NCI-H82 treated with DMSO at 0.1 percent for 48 hours (cell line): ENCODE data around the gene NUMB.
"Not testable (repeated sequence)": the region's sequence is repeated elsewhere in the genome, so short reads cannot be mapped to it uniquely, and the experiment has no call there.

Experiments used
- DNase-seq: peaks from one replicate; lab custom pipeline; 2025; ENCODE audit not compliant: unreplicated experiment; lab: John Stamatoyannopoulos, UW

NUMB gene

DNA sequence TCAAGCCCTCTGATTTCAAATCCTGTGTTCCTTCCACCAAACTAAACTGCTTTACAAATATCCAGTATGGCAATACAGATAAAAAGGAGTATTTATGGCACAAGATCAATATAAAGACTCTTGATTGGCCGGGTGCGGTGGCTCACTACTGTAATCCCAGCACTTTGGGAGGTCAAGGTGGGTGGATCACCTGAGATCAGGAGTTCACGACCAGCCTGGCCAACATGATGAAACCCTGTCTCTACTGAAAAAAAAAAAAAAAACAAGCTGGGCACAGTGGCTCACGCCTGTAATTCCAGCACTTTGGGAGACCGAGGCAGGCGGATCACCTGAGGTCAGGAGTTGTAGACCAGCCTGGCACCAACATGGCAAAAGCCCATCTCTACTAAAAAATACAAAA is 35.3 kb downstream of the NUMB start:
- DNase-seq = not testable (repeated sequence)

DNA sequence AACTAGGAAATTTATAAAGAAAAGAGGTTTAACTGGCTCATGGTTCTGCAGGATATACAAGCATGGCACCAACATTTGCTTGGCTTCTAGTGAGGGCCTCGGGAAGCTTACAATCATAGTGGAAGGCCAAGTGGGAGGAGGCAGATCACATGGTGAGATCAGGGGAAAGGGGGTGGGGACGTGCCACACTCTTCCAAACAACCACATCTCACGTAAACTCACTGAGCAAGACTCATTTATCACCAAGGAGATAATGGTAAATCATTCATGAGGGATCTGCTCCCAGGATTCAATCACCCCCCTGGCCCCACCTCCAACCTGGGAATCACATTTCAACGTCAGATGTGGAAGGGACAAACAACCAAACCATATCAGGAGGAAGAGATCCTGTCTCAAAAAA is 35.8 kb downstream of the NUMB start:
- no peak for DNase-seq

DNA sequence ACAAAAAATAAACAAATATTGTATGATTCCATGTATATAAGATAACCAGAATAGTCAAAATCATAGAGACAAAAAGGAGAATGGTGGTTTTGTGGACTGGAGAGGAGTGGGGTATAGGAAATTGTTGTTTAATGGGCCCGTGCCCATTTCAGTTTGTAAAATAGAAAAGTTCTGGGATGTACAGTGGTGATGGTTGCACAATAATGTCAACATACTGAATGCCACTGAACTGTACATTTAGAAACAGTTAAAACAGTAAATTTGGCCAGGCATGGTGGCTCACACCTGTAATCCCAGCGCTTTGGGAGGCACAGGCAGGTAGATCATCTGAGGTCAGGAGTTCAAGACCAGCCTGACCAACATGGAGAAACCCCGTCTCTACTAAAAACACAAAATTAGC is 40.1 kb downstream of the NUMB start:
- DNase-seq = no peak

DNA sequence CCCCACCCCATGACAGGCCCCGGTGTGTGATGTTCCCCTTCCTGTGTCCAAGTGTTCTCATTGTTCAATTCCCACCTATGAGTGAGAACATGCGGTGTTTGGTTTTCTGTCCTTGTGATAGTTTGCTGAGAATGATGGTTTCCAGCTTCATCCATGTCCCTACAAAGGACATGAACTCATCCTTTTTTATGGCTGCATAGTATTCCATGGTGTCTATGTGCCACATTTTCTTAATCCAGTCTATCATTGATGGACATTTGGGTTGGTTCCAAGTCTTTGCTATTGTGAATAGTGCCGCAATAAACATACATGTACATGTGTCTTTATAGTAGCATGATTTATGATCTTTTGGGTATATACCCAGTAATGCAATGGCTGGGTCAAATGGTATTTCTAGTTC is 52.1 kb downstream of the NUMB start:
- DNase-seq = not testable (repeated sequence)

DNA sequence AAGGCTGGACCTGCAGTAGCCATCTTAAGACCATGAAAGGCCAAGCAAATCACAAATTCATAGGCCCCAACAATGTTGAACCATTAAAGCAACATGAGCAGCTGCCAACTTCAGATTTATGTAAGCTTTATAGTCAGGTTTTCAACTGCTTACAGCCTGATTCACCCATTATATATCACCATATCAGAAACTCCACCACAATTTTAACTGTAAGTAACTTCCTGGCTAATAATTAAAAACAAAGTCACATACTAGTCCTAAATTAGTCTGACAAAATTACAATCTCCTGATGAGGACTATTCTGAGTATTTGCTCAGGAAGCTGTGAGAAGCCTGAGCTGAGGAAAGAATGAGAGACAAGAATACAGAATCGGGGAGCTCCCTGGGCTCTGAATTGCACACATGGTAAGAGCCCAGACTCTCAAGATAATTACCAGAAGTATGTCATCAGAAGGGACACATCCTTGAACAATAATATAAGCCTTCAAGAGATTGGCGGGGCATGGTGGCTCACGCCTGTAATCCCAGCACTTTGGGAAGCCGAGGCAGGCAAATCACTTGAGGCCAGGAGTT is 55.1 kb downstream of the NUMB start:
- no peak for DNase-seq

DNA sequence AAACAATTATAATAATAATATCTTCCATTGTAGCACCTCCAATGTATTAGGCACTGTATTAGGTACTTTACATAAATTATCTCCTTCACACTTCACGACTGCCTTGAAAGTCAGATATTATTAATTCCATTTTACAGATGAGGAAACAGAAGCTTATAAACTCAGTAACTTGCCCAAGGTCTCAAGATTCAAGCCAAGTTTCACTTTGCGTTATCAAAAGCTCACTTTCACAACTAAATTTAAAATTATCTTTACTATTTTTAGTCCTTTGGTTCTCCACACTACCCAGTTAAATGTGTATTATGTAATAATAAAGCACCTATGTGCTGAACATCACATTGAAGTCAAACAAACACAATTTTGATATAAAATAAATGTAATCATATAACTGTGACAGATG is 55.8 kb downstream of the NUMB start:
- DNase-seq = no peak

DNA sequence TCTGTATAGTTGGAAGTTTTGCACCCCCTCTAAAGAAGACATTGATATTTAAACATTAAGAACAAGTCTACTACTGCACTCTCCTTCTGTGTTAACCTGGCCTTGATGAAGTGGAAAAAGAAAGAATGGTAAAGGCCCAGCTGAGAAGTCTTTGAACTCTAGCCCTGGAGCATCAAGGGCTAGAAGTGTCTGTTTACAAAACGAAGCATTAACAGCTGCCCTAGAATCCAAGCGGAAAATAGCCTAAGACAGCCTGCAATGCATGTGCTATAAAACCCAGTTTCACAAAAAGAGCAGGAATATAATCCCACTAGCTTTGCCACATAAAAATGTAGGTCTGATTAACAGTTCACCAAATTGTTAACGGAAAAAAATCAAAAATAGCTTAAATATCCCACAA is 60.5 kb downstream of the NUMB start:
- DNase-seq = no peak

DNA sequence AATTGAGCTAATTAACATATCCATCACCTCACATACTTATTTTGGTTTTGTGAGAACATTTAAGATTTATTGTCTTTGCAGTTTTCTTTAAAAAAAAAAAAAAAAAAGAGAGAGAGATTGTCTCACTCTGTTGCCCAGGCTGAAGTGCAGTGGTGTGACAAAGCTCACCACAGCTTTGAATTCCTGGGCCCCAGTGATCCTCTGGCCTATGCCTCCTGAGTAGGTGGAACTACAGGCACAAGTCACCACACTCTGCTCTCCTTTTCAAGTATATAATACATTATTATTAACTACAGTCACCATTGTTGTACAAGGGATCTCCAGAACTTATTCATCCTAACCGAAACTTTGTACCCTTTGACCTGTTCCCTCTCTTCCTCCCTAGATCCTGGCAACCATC is 64.0 kb downstream of the NUMB start:
- no peak for DNase-seq

DNA sequence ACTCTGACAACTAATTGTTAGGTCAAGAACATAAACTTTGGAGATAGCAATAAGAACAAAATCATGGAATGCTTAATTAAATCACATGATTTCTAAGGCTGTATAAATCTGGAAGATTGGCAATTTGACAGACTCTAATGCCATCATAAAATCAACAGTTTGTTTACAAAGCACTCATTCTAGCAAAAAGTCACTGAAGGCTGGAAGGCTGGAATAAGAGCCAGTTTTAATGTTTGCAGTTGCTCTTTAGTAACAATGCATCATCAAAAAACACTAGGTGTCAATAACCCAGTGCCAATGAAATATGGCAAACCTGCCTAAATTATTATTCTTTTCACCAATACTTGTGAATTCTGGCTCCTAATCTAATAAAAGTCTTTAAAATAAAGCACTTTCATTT is 65.0 kb downstream of the NUMB start:
- no peak for DNase-seq

DNA sequence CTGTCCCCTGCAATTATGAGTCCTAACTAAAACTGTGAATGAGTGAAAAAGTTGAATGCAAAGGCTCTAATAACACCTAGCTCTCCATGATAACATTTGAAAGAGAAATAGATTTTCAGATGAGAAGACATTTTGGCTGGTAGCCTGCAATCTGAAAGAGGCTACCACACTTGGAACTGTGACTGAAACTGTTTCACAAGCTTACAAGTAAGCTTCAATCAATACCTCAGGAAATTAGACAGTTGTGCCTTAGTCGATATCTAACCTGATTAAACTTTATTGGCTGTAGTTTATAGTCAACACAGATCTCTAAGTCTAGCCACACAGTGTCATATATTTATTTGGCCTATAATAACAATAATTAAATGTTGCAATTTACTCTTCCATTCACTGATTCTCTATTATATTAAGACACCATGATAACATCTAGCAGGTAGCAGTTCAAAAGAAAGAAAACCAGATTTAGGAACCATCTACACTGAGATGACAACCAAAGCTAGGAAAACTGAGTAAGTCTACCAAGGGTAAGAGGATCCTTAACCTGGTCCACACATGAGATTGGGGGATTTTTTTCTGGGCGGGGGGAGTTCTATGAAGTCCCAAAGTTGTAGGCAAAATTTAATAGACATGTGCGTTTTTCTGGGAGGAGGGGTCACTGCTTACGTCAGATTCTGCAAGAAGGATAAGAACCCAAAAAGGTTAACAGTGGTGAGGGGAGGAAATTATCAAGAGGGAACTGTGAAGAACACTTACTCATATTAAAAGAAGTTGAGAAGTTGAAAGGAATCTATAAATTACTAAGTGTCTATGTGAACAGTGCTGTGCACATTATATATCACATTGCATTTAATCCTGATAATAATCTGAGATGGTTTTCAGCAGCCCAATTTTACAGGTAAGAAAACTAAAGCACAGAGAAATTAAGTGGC is 65.8 kb downstream of the NUMB start:
- no peak for DNase-seq

DNA sequence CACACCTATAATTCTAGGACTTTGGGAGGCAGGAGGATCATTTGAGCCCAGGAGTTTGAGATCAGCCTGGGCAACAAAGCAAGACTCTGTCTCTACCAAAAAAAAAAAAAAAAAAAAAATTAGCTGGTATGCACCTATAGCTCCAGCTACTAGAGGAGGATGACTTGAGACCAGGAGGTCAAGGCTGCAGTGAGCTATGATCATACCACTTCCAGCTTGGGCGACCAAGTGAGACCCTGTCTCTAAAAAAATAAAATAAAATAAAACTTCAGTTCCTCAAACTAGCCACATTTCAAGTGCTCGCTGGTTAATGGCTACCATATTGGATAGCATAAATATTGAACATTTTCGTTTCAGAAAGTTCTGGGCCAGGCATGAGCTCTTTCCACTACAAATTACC is 70.5 kb downstream of the NUMB start:
- DNase-seq = not testable (repeated sequence)

DNA sequence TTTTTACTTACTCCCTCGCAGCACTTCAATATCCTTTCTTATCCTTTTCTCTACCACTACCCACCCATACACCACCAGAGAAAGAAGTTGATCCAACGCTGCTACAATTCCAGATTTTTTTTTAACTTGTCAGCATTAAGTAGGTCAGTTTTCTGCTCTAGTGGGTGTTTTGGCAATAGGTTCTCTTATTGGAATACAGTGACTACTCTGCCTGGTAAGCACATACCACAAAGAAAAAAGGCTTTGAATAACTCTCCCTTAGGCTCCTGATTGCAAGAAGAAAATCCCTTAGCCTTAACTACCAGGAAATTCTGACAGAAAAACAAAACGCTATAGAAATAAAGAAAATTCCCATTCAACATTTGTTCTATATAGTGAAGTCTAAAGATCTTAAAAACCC is 72.0 kb downstream of the NUMB start:
- no peak for DNase-seq

DNA sequence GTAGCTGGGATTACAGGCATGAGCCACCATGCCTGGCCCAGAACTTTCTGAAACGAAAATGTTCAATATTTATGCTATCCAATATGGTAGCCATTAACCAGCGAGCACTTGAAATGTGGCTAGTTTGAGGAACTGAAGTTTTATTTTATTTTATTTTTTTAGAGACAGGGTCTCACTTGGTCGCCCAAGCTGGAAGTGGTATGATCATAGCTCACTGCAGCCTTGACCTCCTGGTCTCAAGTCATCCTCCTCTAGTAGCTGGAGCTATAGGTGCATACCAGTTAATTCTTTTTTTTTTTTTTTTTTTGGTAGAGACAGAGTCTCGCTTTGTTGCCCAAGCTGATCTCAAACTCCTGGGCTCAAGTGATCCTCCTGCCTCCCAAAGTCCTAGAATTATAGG is 73.3 kb downstream of the NUMB start:
- DNase-seq = not testable (repeated sequence)

DNA sequence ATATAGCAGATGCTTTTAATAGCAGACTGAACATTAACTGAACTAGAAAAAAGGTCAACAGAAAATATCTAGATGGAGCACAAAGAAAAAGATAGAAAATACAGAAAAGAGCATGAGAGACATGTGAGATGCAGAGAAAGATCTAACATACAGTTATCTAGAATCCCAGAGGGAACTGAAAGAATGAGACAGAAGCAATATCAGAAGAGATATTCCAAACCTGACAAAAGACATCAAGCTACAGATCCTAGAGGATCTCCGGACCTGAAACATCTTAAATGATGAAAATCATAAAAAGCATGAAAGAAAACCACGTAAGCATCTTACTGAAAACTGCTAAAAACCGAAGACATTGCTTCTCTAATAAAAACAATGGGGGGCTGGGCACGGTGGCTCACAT is 75.0 kb downstream of the NUMB start:
- DNase-seq = no peak

DNA sequence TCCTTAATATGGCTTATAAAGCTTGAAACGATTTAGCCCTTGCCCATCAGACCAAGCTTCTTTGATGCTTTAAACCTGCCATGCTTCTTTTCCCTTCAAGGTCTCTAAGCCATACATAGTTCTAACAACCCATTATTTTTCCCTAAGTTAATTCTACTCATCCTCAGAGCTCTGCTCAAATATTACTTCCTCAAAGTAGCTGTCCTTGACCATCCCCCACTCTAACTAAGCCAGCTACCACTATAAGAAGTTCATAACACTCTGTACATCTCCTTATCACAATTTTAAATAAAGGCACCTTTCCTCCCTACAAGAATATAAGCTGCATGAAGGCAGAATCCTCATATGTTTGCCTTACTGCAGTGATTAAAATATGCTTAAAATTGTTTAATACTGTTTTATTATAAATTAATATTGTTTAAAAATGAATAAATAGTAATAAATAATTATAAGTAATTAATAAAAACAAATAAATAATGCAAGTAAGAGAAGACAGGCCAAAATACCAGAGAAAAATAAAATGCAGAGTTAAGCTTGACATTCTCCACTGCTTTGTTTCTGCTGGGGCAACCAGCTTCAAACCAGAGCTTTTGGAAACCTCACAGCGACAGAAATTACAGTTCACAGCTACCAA is 76.8 kb downstream of the NUMB start:
- DNase-seq = no peak

DNA sequence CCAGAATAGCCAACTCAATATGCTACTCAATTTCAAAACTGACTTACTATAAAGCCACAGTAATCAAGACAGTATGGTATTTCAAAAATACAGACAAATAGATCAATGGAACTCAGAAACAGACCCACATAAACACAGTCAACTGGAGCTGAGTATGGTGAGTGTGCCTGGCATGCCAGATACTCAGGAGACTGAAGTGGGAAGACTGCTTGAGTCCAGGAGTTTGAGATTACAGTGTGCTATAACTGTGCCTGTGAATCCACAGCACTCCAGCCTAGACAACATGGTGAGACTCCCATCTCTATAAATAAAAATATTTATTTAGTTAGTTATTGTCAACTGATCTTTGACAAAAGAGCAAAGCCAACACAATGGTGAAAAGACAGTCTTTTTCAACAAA is 81.8 kb downstream of the NUMB start:
- DNase-seq = no peak

DNA sequence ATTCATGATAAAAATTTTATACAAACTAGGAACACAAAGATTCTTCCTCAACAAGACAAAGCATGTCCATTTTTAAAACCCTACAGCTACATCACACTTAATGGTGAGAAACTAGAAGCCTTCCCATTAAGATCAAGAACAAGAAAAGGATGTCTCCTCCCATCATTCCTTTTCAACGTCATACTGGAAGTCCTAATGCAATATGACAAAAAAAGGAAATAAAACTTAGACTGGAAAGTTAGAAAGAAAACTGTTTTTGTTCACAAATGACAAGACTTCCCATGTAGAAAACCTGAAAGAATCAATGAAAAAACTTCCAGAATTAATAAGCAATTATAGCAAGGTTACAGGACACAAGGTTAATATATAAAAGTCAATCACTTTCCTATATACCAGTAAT is 82.5 kb downstream of the NUMB start:
- DNase-seq = no peak

DNA sequence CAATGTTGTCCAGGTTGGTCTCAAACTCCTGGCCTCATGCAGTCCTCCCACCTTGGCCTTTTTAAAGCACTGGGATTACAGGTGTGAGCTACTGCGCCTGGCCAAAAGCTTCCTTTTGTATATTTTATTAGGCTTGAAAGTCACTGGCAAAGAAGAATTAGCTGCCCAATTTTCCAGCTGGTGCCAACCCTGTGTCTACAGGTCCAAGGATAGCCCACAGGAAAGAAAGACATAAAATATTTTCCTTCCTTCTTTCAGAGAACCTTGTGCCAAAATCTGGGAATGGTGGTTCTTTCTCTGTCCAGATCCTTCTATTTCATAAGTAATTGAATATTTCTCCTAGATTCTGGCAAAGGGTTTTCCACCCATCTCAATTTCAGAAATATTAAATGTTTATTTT is 84.1 kb downstream of the NUMB start:
- no peak for DNase-seq

DNA sequence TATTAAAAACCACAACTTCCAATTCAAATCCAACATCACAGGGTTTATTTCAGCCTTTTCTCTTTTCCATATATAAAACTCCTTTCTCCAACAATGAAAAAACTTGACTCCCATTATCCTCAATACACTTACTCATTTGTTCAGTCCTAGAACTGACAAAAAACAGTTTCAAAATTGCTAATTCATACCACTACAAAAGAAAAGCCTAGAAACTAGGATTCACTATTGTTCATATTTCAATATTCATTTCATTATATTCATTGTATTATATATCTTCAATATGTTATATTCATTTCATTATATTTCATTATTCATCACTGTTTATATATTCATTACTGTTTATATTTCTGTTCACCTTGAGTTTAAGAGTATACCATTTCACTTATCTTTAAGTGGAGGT is 85.8 kb downstream of the NUMB start:
- no peak for DNase-seq

DNA sequence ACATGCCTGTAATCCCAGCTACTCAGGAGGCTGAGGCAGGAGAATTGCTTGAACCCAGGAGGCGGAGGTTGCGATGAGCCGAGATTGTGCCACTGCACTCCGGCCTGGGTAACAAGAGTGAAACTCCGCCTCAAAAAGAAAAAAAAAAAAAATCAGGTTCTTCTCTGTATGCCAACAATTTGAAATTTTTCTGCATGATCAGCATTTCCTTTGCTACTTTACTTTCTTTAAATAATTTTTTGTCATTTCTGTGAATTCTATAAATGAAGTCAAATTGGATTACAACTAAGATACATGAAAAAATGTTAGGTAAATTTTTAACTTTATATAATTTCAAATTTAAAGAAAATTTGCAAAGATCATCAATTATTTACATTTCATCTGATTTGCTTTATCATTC is 87.8 kb downstream of the NUMB start:
- DNase-seq = no peak

DNA sequence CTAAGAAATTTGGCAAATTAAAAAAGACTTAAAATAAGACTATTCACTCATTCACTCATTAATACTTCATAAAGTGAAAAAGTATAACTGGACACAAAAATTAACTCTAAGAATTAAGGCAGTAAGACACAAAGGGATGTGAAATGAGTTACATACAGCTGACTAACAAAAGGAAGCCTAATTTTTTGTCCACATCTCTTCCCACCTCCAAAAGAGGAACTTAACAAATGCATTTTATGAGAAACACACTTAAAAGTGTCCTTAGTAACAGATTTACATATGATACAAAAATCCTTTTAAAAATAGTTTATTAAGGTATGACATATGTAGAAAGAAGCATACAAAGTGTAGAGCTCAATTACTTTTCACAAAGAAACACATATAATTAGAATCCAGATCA is 88.9 kb downstream of the NUMB start:
- DNase-seq = no peak

DNA sequence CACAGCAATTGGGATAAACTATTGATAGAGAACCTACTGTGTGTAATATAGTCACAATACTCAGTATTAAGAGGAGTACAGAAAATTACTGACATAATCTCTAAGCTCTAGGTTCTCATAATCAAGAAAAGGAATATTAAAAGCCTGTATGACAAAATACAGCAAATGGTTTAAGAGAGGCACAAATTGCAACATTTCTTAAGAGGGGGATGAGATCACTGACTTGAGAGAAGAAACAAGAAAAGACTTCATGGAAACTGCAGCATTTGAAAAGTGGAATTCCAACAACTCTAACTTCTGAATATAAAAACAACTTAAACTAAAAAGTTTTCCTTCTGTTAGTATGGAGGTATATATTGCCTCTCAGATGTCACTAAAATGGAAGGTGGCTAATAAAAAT is 89.7 kb downstream of the NUMB start:
- no peak for DNase-seq
